Measurements from ENCODE around the gene TMEM31. TPM values are rescaled to one million over a fixed set of nuclear protein-coding genes. Genes with fewer than 3 reads are reported as not detected.

Gene TMEM31
- polyA plus RNA-seq, 3 donors, result not detected

- Mint-ChIP-seq H3K9me3 (no peaks in the 10 kb centered on the region), H3K27ac (no peak overlapping the region), H3K36me3 (no peaks in the 10 kb centered on the region), H3K4me1 (no peaks in the 10 kb centered on the region), H3K4me3 (no peak overlapping the region), H3K27me3 (ENCODE audit: low read depth in 3 of 3) (peaks cover 0 to 2% (median 0%) of the 10 kb centered on the region in 3 donors)
- no peaks in the 10 kb centered on the region for H3K27me3 ChIP-seq (ENCODE audit: control insufficient read depth in 2 of 2, insufficient read depth in 2 of 2, low read length in 2 of 2)
- H3K9ac ChIP-seq (ENCODE audit: insufficient read depth, low read length, poor library complexity, severe bottlenecking), result no peak overlapping the region
- H3K36me3 ChIP-seq (replicated peaks in 1 of 2; ENCODE audit: control insufficient read depth in 1 of 2, insufficient read depth in 2 of 2, low read length in 2 of 2), result no peaks in the 10 kb centered on the region
- H3K4me3 ChIP-seq (replicated peaks in 1 of 3; ENCODE audit: low read depth in 2 of 3, low read length in 3 of 3), result no peak overlapping the region
- no peaks in the 10 kb centered on the region for H4K20me1 ChIP-seq (ENCODE audit: insufficient read depth, low read length)
- no peaks in the 10 kb centered on the region for H3K79me2 ChIP-seq (ENCODE audit: insufficient read depth, low read length)
- no peak for TF ChIP-seq CTCF (IDR thresholded peaks at IDR 0.05)
- no peak overlapping the region for H3K4me2 ChIP-seq (replicated peaks; ENCODE audit: extremely low read depth, low read length, poor library complexity, severe bottlenecking)
- intact Hi-C loops (cut with micrococcal nuclease), result loop anchor here in 1 of 2 donors (10.0 kb wide), 1 partner anchor 98 kb away; no protein-coding TSS in a partner anchor
- no peaks in the 10 kb centered on the region for H3K4me1 ChIP-seq (ENCODE audit: control insufficient read depth in 1 of 2, insufficient read depth in 2 of 2, low read length in 2 of 2)
- H2AFZ ChIP-seq (ENCODE audit: insufficient read depth, low read depth, low read length, poor library complexity, severe bottlenecking), result no peak overlapping the region
- DNase-seq, result no peak
- 92% methylated on average over 2 of the region's 2 CpGs for WGBS (ENCODE audit: insufficient coverage)
- no peak overlapping the region for H3K27ac ChIP-seq (ENCODE audit: low read depth in 1 of 2, low read length in 2 of 2)
- no peaks in the 10 kb centered on the region for H3K9me3 ChIP-seq (replicated peaks in 1 of 2; ENCODE audit: control insufficient read depth in 1 of 2, insufficient read depth in 1 of 2, low read length in 2 of 2)
Measured at GRCh38 chrX:103716962-103717361, 6.3 kb downstream of the TMEM31 start.

GRCh38 chrX:103718120-103718519, 7.4 kb downstream of the TMEM31 start:
- intact Hi-C loops (cut with micrococcal nuclease), result loop anchor here in 1 of 2 donors (10.0 kb wide), 1 partner anchor 97 kb away; no protein-coding TSS in a partner anchor
- Mint-ChIP-seq H3K9me3 (no peaks in the 10 kb centered on the region), H3K27ac (peak overlapping the region in 1 of 7 donors; percentile 70), H3K4me3 (no peak overlapping the region), H3K36me3 (no peaks in the 10 kb centered on the region), H3K4me1 (no peaks in the 10 kb centered on the region), H3K27me3 (ENCODE audit: low read depth in 3 of 3) (peaks cover 0 to 2% (median 0%) of the 10 kb centered on the region in 3 donors)
- no peaks in the 10 kb centered on the region for H3K9me3 ChIP-seq (replicated peaks in 1 of 2; ENCODE audit: control insufficient read depth in 1 of 2, insufficient read depth in 1 of 2, low read length in 2 of 2)
- H4K20me1 ChIP-seq (ENCODE audit: insufficient read depth, low read length), result no peaks in the 10 kb centered on the region
- no peak overlapping the region for H3K9ac ChIP-seq (ENCODE audit: insufficient read depth, low read length, poor library complexity, severe bottlenecking)
- no peak overlapping the region for H2AFZ ChIP-seq (ENCODE audit: insufficient read depth, low read depth, low read length, poor library complexity, severe bottlenecking)
- no peaks in the 10 kb centered on the region for H3K36me3 ChIP-seq (replicated peaks in 1 of 2; ENCODE audit: control insufficient read depth in 1 of 2, insufficient read depth in 2 of 2, low read length in 2 of 2)
- no peak for TF ChIP-seq CTCF (IDR thresholded peaks at IDR 0.05)
- no peaks in the 10 kb centered on the region for H3K4me1 ChIP-seq (ENCODE audit: control insufficient read depth in 1 of 2, insufficient read depth in 2 of 2, low read length in 2 of 2)
- no peaks in the 10 kb centered on the region for H3K27me3 ChIP-seq (ENCODE audit: control insufficient read depth in 2 of 2, insufficient read depth in 2 of 2, low read length in 2 of 2)
- no peak for DNase-seq
- H3K4me3 ChIP-seq (replicated peaks in 1 of 3; ENCODE audit: low read depth in 2 of 3, low read length in 3 of 3), result no peak overlapping the region
- H3K4me2 ChIP-seq (replicated peaks; ENCODE audit: extremely low read depth, low read length, poor library complexity, severe bottlenecking), result no peak overlapping the region
- no peaks in the 10 kb centered on the region for H3K79me2 ChIP-seq (ENCODE audit: insufficient read depth, low read length)
- no peak overlapping the region for H3K27ac ChIP-seq (ENCODE audit: low read depth in 1 of 2, low read length in 2 of 2)
- no CpG with 5 or more reads among the region's 4 CpGs for WGBS (ENCODE audit: insufficient coverage)

Data from CD14-positive monocyte (primary cell).